HepG2 (cell line): ENCODE data around the gene PPP1R12B. TPM values are rescaled to one million over a fixed set of nuclear protein-coding genes. Genes with fewer than 3 reads are reported as not detected.
"Not testable (repeated sequence)": the region's sequence is repeated elsewhere in the genome, so short reads cannot be mapped to it uniquely, and the experiment has no call there.

Source experiments
- ATAC-seq: fragments of 200-7000 bp; cut with Tn5 transposase; 3 replicates; pipeline ENCODE4 v1.9.1; 2020; ENCODE audit warnings: mild to moderate bottlenecking, moderate library complexity
- BruUV-seq: library from RNA; stranded (reverse); fragments of 400-500 nt; replicated peaks from 2 replicates; lab custom pipeline; 2021; lab: Mats Ljungman, UMichigan
- CTCF ChIA-PET: fragments of 300-600 bp; formaldehyde crosslinking; extraction: SDS; loops from one replicate; lab custom pipeline; 2021; ENCODE audit warnings: low total read pairs, inconsistent platforms, low intra/inter-chr PET ratio; lab: Yijun Ruan, JAX
- POLR2A ChIA-PET: fragments of 350-600 bp; sonication (Branson Sonifier 250); formaldehyde crosslinking; loops from one replicate; lab custom pipeline; 2020; ENCODE audit warnings: antibody characterized with exemption, inconsistent platforms; lab: Yijun Ruan, JAX
- DNase-seq: peaks from one replicate; pipeline ENCODE4 v3.0.0-alpha.2; 2015; ENCODE audit warnings: low spot score
- FAIRE-seq: peaks from 3 replicates; lab custom pipeline; 2011; peaks lifted over from hg19 to GRCh38; lab: Jason Lieb, UNC
- H2AFZ ChIP-seq: one replicate; pipeline ENCODE4 v1.6.1; 2011; ENCODE audit warnings: low read length, inconsistent platforms
- H3K27ac ChIP-seq: fragments of 300-600 bp; 3 replicates; pipeline ENCODE4 v1.8.0; 2011; ENCODE audit warnings: mixed run types, mild to moderate bottlenecking, mixed read lengths, low read length, inconsistent platforms; ENCODE audit not compliant: insufficient read depth; ENCODE audit errors: extremely low read length
- H3K27me3 ChIP-seq, 2 experiments: fragments of 200-600 bp in 1 of 2; 2 replicates in 1 of 2; 3 replicates in 1 of 2; pipeline versions ENCODE4 v1.6.0 to v1.8.0; 2011; ENCODE audit warnings: low read length in 2 of 2, mild to moderate bottlenecking in 2 of 2, moderate library complexity in 2 of 2, inconsistent platforms in 1 of 2; ENCODE audit not compliant: insufficient read depth in 2 of 2, control insufficient read depth in 1 of 2
- H3K36me3 ChIP-seq, 2 experiments: fragments of 200-600 bp in 1 of 2; replicated peaks in 1 of 2; 2 replicates in 1 of 2; 3 replicates in 1 of 2; pipeline versions ENCODE4 v1.5.1 to v1.8.0; 2011; ENCODE audit warnings: low read length in 2 of 2, inconsistent platforms in 1 of 2; ENCODE audit not compliant: insufficient read depth in 2 of 2, control insufficient read depth in 1 of 2
- H3K4me1 ChIP-seq: 2 replicates; pipeline ENCODE4 v1.5.1; 2012; ENCODE audit warnings: low read length, inconsistent platforms; ENCODE audit not compliant: insufficient read depth
- H3K4me2 ChIP-seq: 2 replicates; pipeline ENCODE4 v1.6.0; 2011; ENCODE audit warnings: low read depth, low read length, inconsistent platforms
- H3K4me3 ChIP-seq, 3 experiments: fragments of 200-600 bp in 1 of 3; sonication (generic), shearing (Covaris generic) in 1 of 3; replicated peaks in 1 of 3; 2 replicates each; pipeline ENCODE4 v1.5.1; 2011 to 2016; ENCODE audit warnings: low read length in 3 of 3, inconsistent platforms in 2 of 3, low read depth in 2 of 3, mild to moderate bottlenecking in 2 of 3, control low read depth in 1 of 3, mixed read lengths in 1 of 3; ENCODE audit not compliant: insufficient read depth in 1 of 3
- H3K79me2 ChIP-seq: one replicate; pipeline ENCODE4 v1.6.1; 2011; ENCODE audit warnings: low read length, inconsistent platforms; ENCODE audit not compliant: insufficient read depth
- H3K9ac ChIP-seq: 2 replicates; pipeline ENCODE4 v1.6.0; 2011; ENCODE audit warnings: mild to moderate bottlenecking, low read depth, low read length, inconsistent platforms; ENCODE audit not compliant: insufficient read depth
- H3K9me3 ChIP-seq: 2 replicates; pipeline ENCODE4 v1.5.1; 2012; ENCODE audit warnings: mild to moderate bottlenecking, low read length
- H4K20me1 ChIP-seq: 2 replicates; pipeline ENCODE4 v1.6.0; 2011; ENCODE audit warnings: inconsistent platforms, mild to moderate bottlenecking, low read length, moderate library complexity; ENCODE audit not compliant: insufficient read depth
- WGBS: methylation state at CpG from one replicate; pipeline ENCODE4 v1.1.6; 2017; ENCODE audit warnings: low lambda C conversion rate; 5-methylcytosine and 5-hydroxymethylcytosine counted together
- in situ Hi-C: cut with HindIII; loops from 2 replicates; pipeline ENCODE4 v1.10.0; 2017; ENCODE audit warnings: low pct_unique_long_range_greater_than_20kb; ENCODE audit not compliant: extremely low pct_ligation_motif_present
- intact Hi-C: fragments of 100-400 bp; cut with micrococcal nuclease; formaldehyde crosslinking; loops from one replicate; pipeline ENCODE4 v1.10.0; 2022; ENCODE audit not compliant: unreplicated experiment
- polyA plus RNA-seq, 8 experiments: library from polyadenylated mRNA; depleted of rRNA in 3 of 8; stranded (reverse) in 7 of 8; unstranded in 1 of 8; fragments of >200 nt; fragmentation: Illumina TruSeq in 4 of 8; extraction: Trizol in 4 of 8; gene quantifications; 2 replicates each; pipeline versions ENCODE4 v1.2.1 to v1.2.3, GENCODE V29; 2011 to 2016; ENCODE audit warnings: low read depth in 4 of 8, missing spikeins in 1 of 8, mixed read lengths in 1 of 8; ENCODE audit not compliant: insufficient read depth in 1 of 8
- total RNA-seq, 5 experiments: library from RNA; depleted of rRNA; stranded (reverse); fragments of >200 nt; fragmentation: Illumina TruSeq; extraction: Trizol; gene quantifications; 2 replicates each; pipeline ENCODE4 v1.2.3, GENCODE V29; 2016; ENCODE audit warnings: low read depth in 1 of 5

PPP1R12B gene
- total and polyA plus RNA-seq, 2 of the 13 experiments (the other 11 are each of a cell fraction or from before 2014, with no cell fraction given), result 12.0 to 13.6 TPM

DNA sequence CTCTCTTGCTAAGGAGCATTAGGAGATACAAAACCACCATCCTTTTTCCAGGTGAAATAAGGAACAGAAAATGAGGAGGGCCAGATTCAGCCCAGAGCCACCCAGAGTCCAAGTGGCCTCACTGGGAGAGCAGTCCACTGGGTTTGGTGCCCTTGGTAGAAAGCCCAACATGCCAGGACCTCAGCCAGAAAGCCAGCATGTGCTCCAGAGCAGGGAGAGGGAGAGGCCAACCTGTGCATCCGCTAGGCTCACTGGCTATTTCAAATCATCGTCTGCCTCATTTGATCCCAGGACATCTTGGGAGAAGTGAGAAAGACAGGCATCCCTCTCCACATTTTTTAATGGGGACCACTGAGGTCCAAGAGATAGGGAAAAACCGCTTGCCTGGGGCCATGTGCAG, 287.7 kb downstream of the PPP1R12B start:
- in situ Hi-C loops, POLR2A ChIA-PET, H3K79me2 ChIP-seq, BruUV-seq, FAIRE-seq, H4K20me1 ChIP-seq, H3K4me3 ChIP-seq, H3K27ac ChIP-seq, H2AFZ ChIP-seq, ATAC-seq, H3K9ac ChIP-seq, H3K36me3 ChIP-seq, DNase-seq, H3K4me2 ChIP-seq, H3K9me3 ChIP-seq, CTCF ChIA-PET, intact Hi-C loops: not testable (repeated sequence)
- Histone ChIP-seq H3K27me3 (peaks cover 2 to 20% of the 10 kb centered on the region in 2 experiments; a peak in 2 of 5 replicates), H3K4me1 (peaks cover 16% of the 10 kb centered on the region)
- WGBS, result 0% methylated on average over 2 of the region's 3 CpGs

- DNase-seq, CTCF ChIA-PET, H2AFZ ChIP-seq, H3K9me3 ChIP-seq, H4K20me1 ChIP-seq, H3K36me3 ChIP-seq, POLR2A ChIA-PET, H3K79me2 ChIP-seq, H3K4me2 ChIP-seq, H3K27ac ChIP-seq, BruUV-seq, intact Hi-C loops, H3K4me3 ChIP-seq, FAIRE-seq, H3K9ac ChIP-seq, in situ Hi-C loops: not testable (repeated sequence)
- WGBS, result 19% methylated on average over 9 of the region's 16 CpGs
- ATAC-seq, result peak; percentile 88
- peaks cover 18% of the 10 kb centered on the region for H3K4me1 ChIP-seq
- H3K27me3 ChIP-seq, result peaks cover 5 to 27% of the 10 kb centered on the region in 2 experiments
Observed at GRCh38 chr1:202637321-202638018, 289.0 kb downstream of the PPP1R12B start.
